Measurements from ENCODE around the gene CASD1.

The CASD1 gene
- 29.0 to 42.5 (median 34.6) reads per million in 3 donors for total RNA-seq

- no peaks in the 10 kb centered on the region for H3K9me3 ChIP-seq (ENCODE audit: control insufficient read depth, low read length)
- DNase-seq: peak; percentile 39 to 46 (median 46)
- peaks cover 17% of the 10 kb centered on the region for H3K4me1 ChIP-seq (ENCODE audit: control insufficient read depth, insufficient read depth, low read length, poor library complexity, severe bottlenecking)
- H3K27ac ChIP-seq (ENCODE audit: insufficient read depth, low read length, poor library complexity, severe bottlenecking): peak within 1 kb of the TSS; percentile 78
- no peaks in the 10 kb centered on the region for H3K27me3 ChIP-seq (replicated peaks; ENCODE audit: control insufficient read depth, insufficient read depth, low read length, poor library complexity, severe bottlenecking)
- peak within 1 kb of the TSS; percentile 87 for H3K4me3 ChIP-seq (ENCODE audit: insufficient read depth, low read depth, low read length, poor library complexity, severe bottlenecking)
- no peaks in the 10 kb centered on the region for H3K36me3 ChIP-seq (ENCODE audit: control insufficient read depth, insufficient read depth, low read length)
Observed at GRCh38 chr7:94509264-94509886, at the start of gene CASD1. CASD1 (plus strand) TSS chr7:94509809; CDS start chr7:94510085, 276 bp downstream.

- Histone ChIP-seq H3K4me1 (ENCODE audit: control insufficient read depth, insufficient read depth, low read length, poor library complexity, severe bottlenecking) (no peaks in the 10 kb centered on the region), H3K27me3 (replicated peaks; ENCODE audit: control insufficient read depth, insufficient read depth, low read length, poor library complexity, severe bottlenecking) (no peaks in the 10 kb centered on the region), H3K4me3 (ENCODE audit: insufficient read depth, low read depth, low read length, poor library complexity, severe bottlenecking) (no peak overlapping the region), H3K36me3 (ENCODE audit: control insufficient read depth, insufficient read depth, low read length) (no peaks in the 10 kb centered on the region), H3K27ac (ENCODE audit: insufficient read depth, low read length, poor library complexity, severe bottlenecking) (no peak overlapping the region), H3K9me3 (ENCODE audit: control insufficient read depth, low read length) (no peaks in the 10 kb centered on the region)
- no peak for DNase-seq
Observed at GRCh38 chr7:94466516-94466915, 43.1 kb upstream of the CASD1 start.

GRCh38 chr7:94471604-94472003, 38.0 kb upstream of the CASD1 start:
- Histone ChIP-seq H3K27ac (ENCODE audit: insufficient read depth, low read length, poor library complexity, severe bottlenecking) (no peak overlapping the region), H3K27me3 (replicated peaks; ENCODE audit: control insufficient read depth, insufficient read depth, low read length, poor library complexity, severe bottlenecking) (no peaks in the 10 kb centered on the region), H3K4me1 (ENCODE audit: control insufficient read depth, insufficient read depth, low read length, poor library complexity, severe bottlenecking) (no peaks in the 10 kb centered on the region), H3K4me3 (ENCODE audit: insufficient read depth, low read depth, low read length, poor library complexity, severe bottlenecking) (no peak overlapping the region), H3K36me3 (ENCODE audit: control insufficient read depth, insufficient read depth, low read length) (no peaks in the 10 kb centered on the region), H3K9me3 (ENCODE audit: control insufficient read depth, low read length) (no peaks in the 10 kb centered on the region)
- DNase-seq: no peak

GRCh38 chr7:94472608-94473007, 37.0 kb upstream of the CASD1 start:
- no peaks in the 10 kb centered on the region for H3K4me1 ChIP-seq (ENCODE audit: control insufficient read depth, insufficient read depth, low read length, poor library complexity, severe bottlenecking)
- H3K27ac ChIP-seq (ENCODE audit: insufficient read depth, low read length, poor library complexity, severe bottlenecking): no peak overlapping the region
- no peaks in the 10 kb centered on the region for H3K36me3 ChIP-seq (ENCODE audit: control insufficient read depth, insufficient read depth, low read length)
- no peak for DNase-seq
- no peaks in the 10 kb centered on the region for H3K27me3 ChIP-seq (replicated peaks; ENCODE audit: control insufficient read depth, insufficient read depth, low read length, poor library complexity, severe bottlenecking)
- no peak overlapping the region for H3K4me3 ChIP-seq (ENCODE audit: insufficient read depth, low read depth, low read length, poor library complexity, severe bottlenecking)
- H3K9me3 ChIP-seq (ENCODE audit: control insufficient read depth, low read length): no peaks in the 10 kb centered on the region

- Histone ChIP-seq H3K4me1 (ENCODE audit: control insufficient read depth, insufficient read depth, low read length, poor library complexity, severe bottlenecking) (no peaks in the 10 kb centered on the region), H3K36me3 (ENCODE audit: control insufficient read depth, insufficient read depth, low read length) (no peaks in the 10 kb centered on the region), H3K4me3 (ENCODE audit: insufficient read depth, low read depth, low read length, poor library complexity, severe bottlenecking) (no peak overlapping the region), H3K9me3 (ENCODE audit: control insufficient read depth, low read length) (no peaks in the 10 kb centered on the region), H3K27me3 (replicated peaks; ENCODE audit: control insufficient read depth, insufficient read depth, low read length, poor library complexity, severe bottlenecking) (no peaks in the 10 kb centered on the region), H3K27ac (ENCODE audit: insufficient read depth, low read length, poor library complexity, severe bottlenecking) (no peak overlapping the region)
- DNase-seq: no peak
Observed at GRCh38 chr7:94476251-94476840, 33.3 kb upstream of the CASD1 start.

GRCh38 chr7:94477878-94478277, 31.7 kb upstream of the CASD1 start:
- DNase-seq: no peak
- Histone ChIP-seq H3K4me1 (ENCODE audit: control insufficient read depth, insufficient read depth, low read length, poor library complexity, severe bottlenecking) (no peaks in the 10 kb centered on the region), H3K4me3 (ENCODE audit: insufficient read depth, low read depth, low read length, poor library complexity, severe bottlenecking) (no peak overlapping the region)

GRCh38 chr7:94478648-94479214, 30.9 kb upstream of the CASD1 start:
- H3K4me3 ChIP-seq (ENCODE audit: insufficient read depth, low read depth, low read length, poor library complexity, severe bottlenecking): no peak overlapping the region
- no peak overlapping the region for H3K27ac ChIP-seq (ENCODE audit: insufficient read depth, low read length, poor library complexity, severe bottlenecking)
- no peaks in the 10 kb centered on the region for H3K27me3 ChIP-seq (replicated peaks; ENCODE audit: control insufficient read depth, insufficient read depth, low read length, poor library complexity, severe bottlenecking)
- no peak for DNase-seq
- no peaks in the 10 kb centered on the region for H3K9me3 ChIP-seq (ENCODE audit: control insufficient read depth, low read length)
- H3K4me1 ChIP-seq (ENCODE audit: control insufficient read depth, insufficient read depth, low read length, poor library complexity, severe bottlenecking): no peaks in the 10 kb centered on the region
- H3K36me3 ChIP-seq (ENCODE audit: control insufficient read depth, insufficient read depth, low read length): no peaks in the 10 kb centered on the region

More at GRCh38 chr7:94477878-94478277, 31.7 kb upstream of the CASD1 start:
- Histone ChIP-seq H3K27me3 (replicated peaks; ENCODE audit: control insufficient read depth, insufficient read depth, low read length, poor library complexity, severe bottlenecking) (no peaks in the 10 kb centered on the region), H3K9me3 (ENCODE audit: control insufficient read depth, low read length) (no peaks in the 10 kb centered on the region), H3K36me3 (ENCODE audit: control insufficient read depth, insufficient read depth, low read length) (no peaks in the 10 kb centered on the region), H3K27ac (ENCODE audit: insufficient read depth, low read length, poor library complexity, severe bottlenecking) (no peak overlapping the region)

- Histone ChIP-seq H3K27me3 (replicated peaks; ENCODE audit: control insufficient read depth, insufficient read depth, low read length, poor library complexity, severe bottlenecking) (no peaks in the 10 kb centered on the region), H3K27ac (ENCODE audit: insufficient read depth, low read length, poor library complexity, severe bottlenecking) (no peak overlapping the region), H3K36me3 (ENCODE audit: control insufficient read depth, insufficient read depth, low read length) (no peaks in the 10 kb centered on the region), H3K9me3 (ENCODE audit: control insufficient read depth, low read length) (no peaks in the 10 kb centered on the region), H3K4me3 (ENCODE audit: insufficient read depth, low read depth, low read length, poor library complexity, severe bottlenecking) (no peak overlapping the region), H3K4me1 (ENCODE audit: control insufficient read depth, insufficient read depth, low read length, poor library complexity, severe bottlenecking) (no peaks in the 10 kb centered on the region)
- DNase-seq: no peak
Observed at GRCh38 chr7:94481279-94481678, 28.3 kb upstream of the CASD1 start.

GRCh38 chr7:94482796-94483195, 26.8 kb upstream of the CASD1 start:
- Histone ChIP-seq H3K4me3 (ENCODE audit: insufficient read depth, low read depth, low read length, poor library complexity, severe bottlenecking) (no peak overlapping the region), H3K36me3 (ENCODE audit: control insufficient read depth, insufficient read depth, low read length) (no peaks in the 10 kb centered on the region), H3K27ac (ENCODE audit: insufficient read depth, low read length, poor library complexity, severe bottlenecking) (no peak overlapping the region), H3K27me3 (replicated peaks; ENCODE audit: control insufficient read depth, insufficient read depth, low read length, poor library complexity, severe bottlenecking) (no peaks in the 10 kb centered on the region), H3K9me3 (ENCODE audit: control insufficient read depth, low read length) (no peaks in the 10 kb centered on the region), H3K4me1 (ENCODE audit: control insufficient read depth, insufficient read depth, low read length, poor library complexity, severe bottlenecking) (no peaks in the 10 kb centered on the region)
- DNase-seq: no peak

- Histone ChIP-seq H3K4me1 (ENCODE audit: control insufficient read depth, insufficient read depth, low read length, poor library complexity, severe bottlenecking) (no peaks in the 10 kb centered on the region), H3K27me3 (replicated peaks; ENCODE audit: control insufficient read depth, insufficient read depth, low read length, poor library complexity, severe bottlenecking) (no peaks in the 10 kb centered on the region), H3K4me3 (ENCODE audit: insufficient read depth, low read depth, low read length, poor library complexity, severe bottlenecking) (no peak overlapping the region), H3K27ac (ENCODE audit: insufficient read depth, low read length, poor library complexity, severe bottlenecking) (no peak overlapping the region), H3K9me3 (ENCODE audit: control insufficient read depth, low read length) (no peaks in the 10 kb centered on the region), H3K36me3 (ENCODE audit: control insufficient read depth, insufficient read depth, low read length) (no peaks in the 10 kb centered on the region)
- no peak for DNase-seq
Observed at GRCh38 chr7:94483843-94484242, 25.8 kb upstream of the CASD1 start.
